Activated CD4-positive, alpha-beta T cell treated with anti-CD3 and anti-CD28 coated beads for 24 hours (primary cell): Measurements from ENCODE around the gene C20orf204.

Experiments
- DNase-seq, 2 donors: peaks; one replicate each; pipeline ENCODE4 v3.0.0-alpha.2; 2020; ENCODE audit warnings: low read depth in 2 of 2

Gene C20orf204

DNA sequence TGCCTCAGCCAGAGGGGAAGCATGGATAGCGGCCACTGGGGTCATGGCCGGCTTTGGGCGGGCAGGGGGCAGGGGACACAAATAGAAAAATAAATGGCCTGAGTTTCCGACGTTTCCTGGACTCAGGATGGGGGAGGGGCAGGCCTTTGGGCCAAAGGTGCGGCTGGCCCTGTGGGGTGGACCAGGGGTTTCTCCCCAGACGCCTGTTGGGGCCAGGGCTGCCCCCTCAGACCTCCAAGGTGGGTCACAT is 20.6 kb downstream of the C20orf204 start:
- no peak for DNase-seq

DNA sequence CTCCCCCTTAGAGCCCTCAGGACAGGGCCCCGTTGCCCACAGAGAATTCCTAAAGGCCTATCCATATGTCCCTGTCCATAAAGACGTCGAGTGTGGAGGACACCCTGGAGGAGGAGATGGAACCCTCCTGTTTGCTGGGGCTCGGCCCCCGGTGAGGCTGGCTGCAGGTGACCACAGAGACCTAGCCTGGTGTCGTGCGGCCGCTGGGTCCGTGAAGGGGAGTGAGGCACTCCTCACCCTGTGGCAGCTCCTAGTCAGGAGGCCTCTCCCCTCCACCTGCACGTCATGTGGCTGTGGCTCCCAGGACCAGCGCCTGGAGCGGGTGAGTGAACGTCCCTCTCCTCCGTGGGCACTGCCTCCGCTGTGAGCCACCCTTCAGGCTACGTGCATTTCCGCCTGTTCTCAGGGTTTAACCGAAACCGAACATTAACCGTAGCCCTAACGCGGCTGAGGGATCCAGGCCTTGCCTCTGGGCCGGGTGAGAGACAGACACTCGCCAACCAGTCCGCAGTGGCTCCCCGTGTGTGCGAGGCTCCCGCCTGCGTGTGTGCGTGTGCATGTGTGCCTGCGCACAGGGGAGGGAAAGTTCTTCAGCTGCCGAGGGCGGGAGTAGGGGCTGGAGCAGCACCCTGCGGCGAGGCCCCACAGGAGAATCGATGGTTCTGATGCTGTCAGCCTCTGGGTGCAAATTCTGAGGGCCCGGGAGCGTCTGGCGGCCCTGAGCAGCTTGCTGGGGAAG is 21.1 kb downstream of the C20orf204 start:
- no peak for DNase-seq

DNA sequence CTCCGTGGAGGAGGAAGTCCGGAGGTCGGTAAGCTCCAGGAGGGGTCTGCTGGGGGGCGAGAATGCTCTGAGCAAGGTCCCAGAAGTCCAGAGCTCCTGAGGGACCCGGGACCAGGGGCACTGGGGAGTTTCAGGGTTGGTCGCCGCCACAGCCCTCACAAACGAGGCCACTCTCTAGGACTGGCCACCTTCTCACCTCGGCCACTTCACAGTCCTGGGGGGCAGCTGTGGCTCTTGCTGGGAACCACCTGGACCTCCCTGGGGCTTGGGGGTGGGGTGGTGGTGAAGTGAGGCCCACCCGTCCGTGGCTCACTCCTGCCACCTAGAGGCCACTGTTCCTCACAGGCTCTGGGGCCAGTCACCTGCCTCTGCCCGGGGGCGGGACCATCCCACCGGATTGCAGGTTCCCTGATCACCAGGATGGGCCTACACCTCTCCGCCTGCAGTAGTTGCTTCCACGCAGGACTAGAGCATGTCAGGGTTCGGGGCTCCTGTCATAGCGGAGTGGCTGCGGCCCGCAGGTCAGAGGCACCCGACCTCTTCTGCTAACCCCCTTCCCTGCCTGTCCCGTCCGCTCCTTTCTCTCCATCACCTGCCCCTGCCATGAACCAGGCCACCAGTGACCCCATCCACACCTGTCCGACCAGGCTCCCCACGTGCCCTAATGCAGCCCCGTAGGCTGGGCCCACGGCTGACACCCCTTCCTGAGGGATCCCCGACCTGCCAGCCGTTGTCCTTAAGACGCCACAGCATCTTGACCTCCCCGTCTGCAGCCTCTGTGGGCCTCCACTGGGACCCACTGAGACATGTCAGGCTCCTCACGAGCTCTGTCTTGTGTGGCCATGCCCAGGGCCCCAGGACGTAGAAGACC is 21.9 kb downstream of the C20orf204 start:
- DNase-seq = peak; percentile 82 to 88

DNA sequence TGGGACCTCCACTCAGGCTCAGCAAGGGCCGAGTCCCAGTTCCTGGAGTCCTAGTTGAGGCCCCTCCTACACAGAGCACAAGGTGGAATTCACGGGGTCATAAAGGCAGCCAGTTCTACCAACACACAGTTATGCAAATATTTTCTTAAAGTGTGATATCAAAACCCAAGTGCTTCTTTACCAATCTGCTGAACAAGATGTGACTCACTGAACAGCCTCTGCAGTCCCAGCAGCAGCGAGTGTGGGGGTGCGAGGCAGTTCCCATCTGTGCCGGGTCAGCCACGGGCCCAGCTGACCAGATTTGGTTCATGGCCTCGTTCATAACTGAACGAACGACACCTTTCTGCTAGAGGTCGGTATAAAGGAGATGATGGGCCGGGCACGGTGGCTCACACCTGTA is 22.6 kb downstream of the C20orf204 start:
- DNase-seq = no peak

DNA sequence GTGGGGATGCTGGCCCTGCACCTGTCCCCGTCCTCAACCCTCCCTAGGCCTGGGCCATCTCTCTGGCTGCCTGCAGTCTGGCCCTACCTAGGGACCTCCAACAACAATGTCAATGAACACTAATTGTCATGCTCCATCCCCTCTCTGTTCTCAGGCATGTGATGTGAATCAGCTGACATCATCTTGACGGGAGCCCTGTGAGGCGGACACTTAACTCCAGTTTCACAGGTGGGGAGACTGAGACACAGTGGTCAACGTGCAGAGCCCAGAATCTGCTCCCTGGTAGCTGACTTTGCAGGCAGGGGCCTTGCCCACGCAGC is 26.3 kb downstream of the C20orf204 start:
- DNase-seq = no peak

DNA sequence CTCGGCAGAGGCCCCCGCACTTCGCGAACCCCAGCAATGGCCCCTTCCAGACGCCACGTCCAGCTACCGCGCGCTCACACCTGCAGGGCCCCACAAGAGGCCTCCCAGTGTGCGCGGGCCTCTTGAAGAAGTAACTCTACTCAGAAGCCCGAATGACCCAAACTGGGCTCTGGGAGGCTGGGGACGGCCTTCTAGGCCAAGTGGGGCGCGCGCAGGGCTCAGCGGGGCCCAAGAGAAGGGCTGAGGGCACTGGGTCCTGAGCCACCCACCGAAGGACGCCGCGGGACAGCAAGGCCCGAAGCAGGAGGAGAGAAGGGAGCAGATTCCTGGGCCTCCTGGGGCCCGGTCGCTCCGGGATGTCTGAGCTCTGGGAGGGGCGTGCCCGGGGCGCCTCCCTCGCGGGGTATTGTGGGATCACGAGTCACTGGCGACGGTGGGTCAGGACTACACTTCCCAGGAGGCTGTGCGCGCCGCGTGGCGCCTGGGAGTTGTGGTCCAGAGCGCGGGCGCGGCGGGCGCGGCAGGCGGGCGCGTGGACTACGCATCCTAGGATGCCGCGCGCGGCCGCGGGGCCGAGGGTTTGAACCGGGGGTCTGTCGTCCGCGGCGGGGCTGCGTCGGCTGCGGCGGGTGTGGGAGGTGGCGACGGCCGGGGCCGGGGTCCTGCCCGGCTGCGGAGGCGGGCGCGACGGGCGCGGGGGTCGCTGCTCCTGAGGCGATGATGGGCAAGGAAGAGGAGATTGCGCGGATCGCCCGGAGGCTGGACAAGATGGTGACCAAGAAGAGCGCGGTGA is 26.8 kb downstream of the C20orf204 start, which contains the start of gene TCEA2:
TSS of gene TCEA2 (plus strand) at position 603 of the 793 bp plus-strand sequence. CDS start at position 718, 115 bp downstream.
- DNase-seq = peak; percentile 91 to 94

DNA sequence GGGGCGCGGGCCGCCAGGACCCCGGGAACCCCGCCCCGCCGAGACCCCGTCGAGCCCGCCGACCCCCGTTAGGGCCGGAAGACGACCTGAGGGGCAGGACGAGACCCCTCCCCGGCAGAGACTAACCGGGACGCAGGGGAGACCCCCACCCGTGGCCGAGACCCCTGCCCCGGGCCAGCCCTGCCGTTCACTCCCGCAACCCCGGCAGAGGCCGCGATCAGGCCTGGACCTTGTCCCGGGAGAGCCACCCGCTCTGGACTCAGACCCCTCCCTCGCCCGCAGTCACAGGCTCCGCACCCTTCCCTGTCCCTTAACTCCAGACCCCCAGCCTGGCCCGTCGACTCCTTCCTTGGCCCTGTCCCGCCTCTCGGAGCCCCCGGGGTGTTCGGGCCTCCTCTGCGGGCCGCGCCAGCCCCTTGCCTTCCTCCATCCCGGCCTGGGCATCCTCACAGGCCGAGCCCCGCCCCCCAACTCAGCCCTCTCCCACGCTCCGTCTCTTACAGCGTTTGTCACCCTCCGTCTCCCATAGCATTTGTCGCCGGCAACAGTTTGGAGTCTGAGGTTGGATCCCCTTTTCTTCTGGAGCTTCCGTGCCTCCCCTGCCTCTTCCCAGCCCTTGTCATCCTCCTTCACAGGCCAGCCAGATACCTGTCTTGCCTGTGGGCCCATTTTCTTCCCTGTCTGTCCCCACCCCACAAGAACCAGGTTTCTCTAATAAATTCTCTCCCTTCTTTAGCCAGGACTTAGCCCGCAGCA is 27.6 kb downstream of the C20orf204 start:
- DNase-seq = no peak

DNA sequence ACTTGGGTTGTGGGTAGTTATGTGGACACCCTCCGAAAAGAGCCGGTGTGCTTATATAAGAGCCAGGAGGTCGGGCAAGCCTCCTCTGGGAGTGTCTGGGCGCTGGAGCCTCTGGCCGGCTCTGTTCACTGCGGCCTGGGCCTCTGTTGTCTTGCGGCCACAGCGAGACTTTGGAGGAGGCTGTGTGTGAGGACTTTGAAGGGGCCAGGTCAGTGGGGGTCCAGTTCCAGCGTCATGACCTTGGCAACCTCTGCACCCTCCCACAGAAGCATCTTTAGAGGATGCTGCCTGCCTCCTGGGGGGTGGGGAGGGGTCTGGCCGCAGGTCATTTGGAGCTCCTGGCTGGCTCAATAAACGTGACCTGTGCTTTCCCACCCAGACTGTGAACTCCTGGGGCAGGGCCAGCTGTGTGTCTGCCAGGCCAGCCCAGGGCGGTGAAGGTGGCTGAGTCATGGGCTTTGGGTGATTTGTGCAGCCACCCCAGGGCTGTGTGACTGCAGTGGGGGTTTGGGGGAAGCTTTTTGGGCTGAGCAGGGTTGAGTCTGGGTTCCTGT is 28.2 kb downstream of the C20orf204 start:
- DNase-seq = no peak

DNA sequence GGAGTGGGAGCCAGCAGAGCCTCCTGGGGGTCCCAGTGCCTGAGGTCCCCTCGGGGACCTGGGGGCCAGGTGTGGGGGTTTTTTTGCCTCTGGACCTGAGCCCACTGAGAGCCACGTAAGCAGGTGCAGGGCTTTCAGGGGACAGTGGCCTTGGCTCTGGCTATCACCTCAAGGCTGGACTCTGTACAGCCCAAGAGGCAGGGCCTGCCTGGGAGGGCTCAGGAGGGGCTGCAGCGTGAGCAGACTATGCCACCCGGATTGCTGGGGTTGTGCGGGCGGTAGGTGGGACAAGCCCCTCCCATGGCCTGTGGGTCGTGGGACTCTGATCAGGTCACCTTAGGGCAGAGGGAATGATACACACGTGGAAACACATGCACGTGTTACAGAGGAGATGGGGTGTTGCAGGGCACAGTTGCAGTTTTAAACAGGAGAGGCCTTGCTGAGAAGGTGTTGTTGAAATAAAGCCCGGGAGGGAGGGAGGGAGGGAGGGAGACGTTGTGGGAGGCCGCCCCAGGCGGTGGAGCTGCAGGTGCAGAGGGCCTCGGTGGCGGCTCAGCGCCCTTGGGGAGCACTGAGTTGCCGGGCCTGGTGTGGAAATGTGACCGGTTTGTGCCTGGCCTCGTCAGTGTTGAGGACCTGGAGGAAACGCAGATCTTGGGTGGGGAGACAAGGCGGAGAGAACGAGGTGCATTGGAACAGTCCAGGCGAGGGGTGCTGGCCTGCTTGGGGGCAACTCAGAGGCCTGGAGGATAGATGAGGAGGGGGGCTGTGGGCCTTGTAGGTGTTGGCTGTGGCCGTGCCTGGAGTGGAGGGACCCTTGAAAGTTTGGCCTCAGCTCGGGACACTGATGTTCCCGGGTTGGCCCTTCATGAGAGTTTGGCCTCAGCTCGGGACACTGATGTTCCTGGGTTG is 29.3 kb downstream of the C20orf204 start:
- DNase-seq = no peak

DNA sequence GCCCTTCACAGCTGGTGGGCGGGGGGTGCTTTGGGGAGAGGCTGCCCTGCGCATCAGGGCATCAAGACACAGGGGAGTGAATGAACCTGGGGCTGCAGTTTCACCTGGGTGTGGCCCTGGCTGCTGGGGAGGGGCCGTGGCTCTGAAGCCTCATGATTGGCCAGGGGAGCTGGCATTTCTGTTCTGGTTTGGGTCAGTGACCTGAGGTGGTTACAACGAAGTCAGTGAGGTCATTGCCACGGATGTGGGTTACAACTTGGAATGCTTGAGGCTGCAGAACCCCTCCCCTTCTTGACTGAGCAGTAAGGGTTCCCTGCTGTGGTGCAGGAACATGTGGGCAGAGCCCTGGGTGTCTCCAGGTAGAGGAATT is 30.0 kb downstream of the C20orf204 start:
- DNase-seq = peak in 1 of 2 donors; percentile 40

DNA sequence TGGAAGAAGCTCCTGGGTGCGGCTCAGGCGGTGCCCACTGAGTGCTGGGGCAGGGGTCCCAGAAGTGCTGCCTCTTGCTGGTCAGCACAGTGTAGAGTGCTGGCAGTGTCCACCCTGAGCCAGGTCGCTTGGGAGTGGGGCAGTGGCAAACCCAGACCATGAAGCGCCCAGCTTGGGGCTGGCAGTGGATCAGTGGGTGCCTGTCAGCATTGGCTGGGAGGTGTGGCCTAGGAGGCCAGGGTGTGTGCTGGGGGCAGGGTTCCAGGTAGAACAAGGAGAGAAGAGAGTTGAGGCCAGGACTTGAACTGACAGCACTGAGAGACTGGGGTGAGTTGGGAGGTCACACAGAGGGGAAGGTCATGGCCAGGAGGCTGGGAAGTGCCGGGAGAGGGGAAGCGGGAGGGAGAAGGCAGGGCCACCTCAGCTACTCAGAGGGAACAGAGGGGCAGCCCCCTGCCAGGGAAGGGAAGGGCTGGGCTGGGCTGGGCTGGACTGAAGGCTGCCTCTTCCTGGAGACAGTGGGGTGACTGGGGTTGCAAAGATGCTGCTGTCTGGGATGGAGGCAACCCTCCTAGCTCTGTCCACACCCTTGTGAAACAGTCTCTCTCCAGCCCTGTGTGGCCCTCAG is 31.1 kb downstream of the C20orf204 start:
- no peak for DNase-seq

DNA sequence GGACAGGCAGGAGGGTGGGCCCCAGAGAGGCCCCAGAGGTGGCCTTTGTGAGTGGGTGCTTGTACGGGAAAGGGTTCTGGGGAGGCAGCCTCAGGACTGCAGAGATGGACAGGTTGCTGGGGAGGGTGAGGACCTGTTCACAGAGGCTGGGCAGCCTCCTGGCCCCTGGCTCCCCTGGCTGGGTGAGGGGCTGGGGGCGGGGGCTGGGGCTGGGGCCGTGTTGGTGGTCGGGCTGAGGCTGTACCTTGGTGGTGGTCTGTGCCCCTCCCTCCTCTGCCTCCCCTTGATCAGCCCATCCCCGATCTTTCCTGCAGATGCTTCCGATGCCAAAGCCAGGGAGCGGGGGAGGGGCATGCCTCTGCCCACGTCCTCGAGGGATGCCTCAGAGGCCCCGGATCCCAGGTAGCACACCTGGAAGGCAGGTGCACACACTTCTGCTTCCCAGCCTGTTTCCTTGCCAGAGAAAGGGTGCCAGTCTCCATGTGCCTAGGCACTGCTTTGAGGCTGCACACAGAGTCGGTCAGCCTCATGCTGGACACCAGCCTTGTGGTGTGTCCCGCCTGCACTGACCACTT is 31.8 kb downstream of the C20orf204 start:
- no peak for DNase-seq

DNA sequence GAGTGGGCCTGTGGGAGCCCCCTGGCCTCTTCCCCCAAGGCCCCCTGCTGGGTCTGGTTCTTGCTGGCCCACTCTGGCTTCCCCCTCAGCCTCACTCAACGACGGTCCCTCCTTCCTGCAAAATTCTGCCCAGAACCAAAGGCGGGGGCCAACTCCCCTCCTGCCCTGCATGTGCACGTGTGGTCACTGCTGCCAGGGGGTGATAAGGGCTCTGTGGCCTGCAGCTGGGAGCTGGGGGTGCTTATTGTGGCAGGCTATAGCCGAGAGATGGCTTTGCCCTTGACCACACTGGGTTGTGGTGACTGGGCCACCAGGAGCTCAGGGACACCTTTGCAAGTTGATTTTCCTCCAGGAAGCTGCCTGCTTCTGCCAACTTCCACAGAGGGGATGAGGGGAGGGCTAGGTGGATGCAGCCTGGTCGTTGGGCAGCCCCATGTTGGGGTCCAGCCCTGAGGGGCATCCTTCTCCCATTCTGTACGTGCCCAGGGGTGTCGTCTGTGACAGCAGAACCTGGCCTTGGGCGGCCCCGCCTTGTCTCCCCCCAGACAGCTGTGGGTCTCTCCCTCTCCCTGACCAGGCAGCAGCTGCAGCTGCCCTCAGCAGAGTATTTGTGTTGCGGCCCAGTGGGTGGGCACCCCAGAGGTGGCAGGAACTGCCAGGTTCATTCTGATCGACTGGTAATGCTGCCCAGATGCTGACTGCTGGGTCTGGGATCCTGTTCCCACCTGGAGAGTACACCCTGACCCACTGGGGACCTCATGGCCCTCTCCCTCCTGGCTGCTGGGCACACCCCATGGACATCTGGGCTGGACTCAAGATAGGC is 32.6 kb downstream of the C20orf204 start:
- no peak for DNase-seq

DNA sequence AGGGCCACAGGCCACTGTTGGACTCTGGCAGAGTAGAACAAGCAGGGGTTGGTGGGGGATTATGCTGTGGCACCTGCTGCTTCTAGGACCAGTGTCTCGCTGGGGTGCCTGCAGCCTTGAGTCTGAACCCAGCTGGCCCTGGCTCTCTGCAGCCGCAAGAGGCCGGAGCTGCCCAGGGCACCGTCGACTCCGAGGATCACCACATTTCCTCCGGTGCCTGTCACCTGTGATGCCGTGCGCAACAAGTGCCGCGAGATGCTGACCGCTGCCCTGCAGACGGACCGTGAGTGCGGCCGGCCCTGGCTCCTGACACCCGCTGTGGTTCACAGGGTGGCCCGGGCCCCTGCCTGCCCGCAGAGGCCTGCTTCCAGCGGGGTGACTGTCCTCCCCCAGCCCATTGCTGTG is 33.2 kb downstream of the C20orf204 start:
- no peak for DNase-seq

DNA sequence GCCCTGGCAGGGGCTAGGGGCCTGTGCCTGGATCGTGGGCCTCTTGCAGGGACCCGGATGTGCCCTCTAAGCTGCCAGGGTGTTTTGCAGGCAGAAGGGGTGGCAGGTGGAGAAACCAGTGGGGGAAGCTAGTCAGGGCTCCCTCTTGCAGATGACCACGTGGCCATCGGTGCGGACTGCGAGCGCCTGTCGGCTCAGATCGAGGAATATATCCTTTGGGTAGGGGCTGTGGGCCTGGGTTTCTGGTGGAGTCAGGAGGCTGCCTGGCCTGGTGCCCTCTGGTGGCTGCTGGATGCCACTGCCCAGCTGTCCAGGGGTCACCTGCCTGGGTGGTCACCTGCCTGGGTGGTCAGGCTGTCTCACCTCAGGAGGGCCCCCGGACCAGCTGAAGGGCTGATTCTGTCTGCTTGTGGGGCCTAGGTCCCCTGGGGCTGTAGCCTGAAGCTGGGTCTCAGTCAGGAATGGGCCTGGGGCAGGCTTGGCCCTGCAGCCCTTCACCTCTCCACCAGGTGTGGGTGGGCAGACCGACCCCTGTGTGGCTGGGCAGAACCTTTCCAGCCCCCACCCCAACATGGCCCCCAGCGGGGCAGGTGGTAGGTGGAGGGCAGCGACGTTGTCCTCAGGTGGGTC is 33.7 kb downstream of the C20orf204 start:
- no peak for DNase-seq

DNA sequence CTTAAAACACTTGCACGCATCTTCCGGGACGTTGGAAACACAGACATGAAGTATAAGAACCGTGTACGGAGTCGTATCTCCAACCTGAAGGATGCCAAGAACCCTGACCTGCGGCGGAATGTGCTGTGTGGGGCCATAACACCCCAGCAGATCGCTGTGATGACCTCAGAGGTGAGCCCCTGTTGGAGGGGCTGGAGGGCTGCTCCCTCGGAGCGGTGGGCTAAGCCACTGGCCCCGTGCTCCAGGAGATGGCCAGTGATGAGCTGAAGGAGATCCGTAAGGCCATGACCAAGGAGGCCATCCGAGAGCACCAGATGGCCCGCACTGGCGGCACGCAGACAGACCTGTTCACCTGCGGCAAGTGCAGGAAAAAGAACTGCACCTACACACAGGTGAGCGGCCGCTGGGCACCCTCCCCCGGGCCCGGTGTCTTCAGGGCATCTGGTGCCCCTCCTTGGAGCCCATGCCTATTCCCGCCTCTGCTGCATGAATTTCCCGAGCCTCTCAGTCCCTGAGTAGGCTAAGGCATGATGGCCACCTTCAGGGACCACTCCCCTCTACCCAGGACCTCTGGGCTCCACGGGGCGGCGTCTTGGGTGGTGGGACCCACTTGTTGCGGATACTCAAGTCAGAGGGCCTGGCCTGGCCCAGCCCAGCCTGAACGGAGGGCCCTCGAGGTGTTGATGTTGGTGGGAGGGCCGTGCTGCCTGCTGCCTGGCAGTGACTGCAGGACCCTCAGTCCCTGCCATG is 34.4 kb downstream of the C20orf204 start:
- no peak for DNase-seq
